ENCODE results near the gene CCL3.
"Not testable (repeated sequence)": the region's sequence is repeated elsewhere in the genome, so short reads cannot be mapped to it uniquely, and the experiment has no call there.

CCL3 gene

DNA sequence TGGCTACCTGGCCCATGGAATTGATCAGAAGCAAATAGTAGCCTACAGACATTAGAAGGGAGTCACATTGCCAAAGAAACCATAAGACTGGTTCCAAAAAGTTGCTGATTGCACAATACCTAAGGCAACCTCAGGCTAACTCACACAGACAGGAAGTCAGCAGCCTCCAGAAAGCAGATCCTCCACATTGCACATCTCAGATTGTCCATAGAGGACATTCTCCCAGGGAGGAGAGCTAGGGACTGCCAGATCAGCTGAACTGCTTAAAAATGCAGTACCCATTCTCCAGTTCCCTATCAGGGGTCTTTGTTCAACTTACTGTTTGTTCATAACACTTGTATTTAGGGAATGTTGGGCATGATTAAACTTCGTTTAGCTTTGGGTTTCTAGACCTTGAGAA lies 4.2 kb downstream of the CCL3 start:
- no peak for TF ChIP-seq CTCF (conservative IDR thresholded peaks at IDR 0.05)
- H3K27ac ChIP-seq = no peak overlapping the region; the same call in 1 of the 2 replicates

GRCh38 chr17:36083691-36084090 lies 6.3 kb downstream of the CCL3 start:
- H3K27ac ChIP-seq = peak overlapping the region; percentile 47; the same call in 1 of the 2 replicates

- H3K27ac ChIP-seq = not testable (repeated sequence)
Observed at GRCh38 chr17:36082482-36083120, 7.3 kb downstream of the CCL3 start.

DNA sequence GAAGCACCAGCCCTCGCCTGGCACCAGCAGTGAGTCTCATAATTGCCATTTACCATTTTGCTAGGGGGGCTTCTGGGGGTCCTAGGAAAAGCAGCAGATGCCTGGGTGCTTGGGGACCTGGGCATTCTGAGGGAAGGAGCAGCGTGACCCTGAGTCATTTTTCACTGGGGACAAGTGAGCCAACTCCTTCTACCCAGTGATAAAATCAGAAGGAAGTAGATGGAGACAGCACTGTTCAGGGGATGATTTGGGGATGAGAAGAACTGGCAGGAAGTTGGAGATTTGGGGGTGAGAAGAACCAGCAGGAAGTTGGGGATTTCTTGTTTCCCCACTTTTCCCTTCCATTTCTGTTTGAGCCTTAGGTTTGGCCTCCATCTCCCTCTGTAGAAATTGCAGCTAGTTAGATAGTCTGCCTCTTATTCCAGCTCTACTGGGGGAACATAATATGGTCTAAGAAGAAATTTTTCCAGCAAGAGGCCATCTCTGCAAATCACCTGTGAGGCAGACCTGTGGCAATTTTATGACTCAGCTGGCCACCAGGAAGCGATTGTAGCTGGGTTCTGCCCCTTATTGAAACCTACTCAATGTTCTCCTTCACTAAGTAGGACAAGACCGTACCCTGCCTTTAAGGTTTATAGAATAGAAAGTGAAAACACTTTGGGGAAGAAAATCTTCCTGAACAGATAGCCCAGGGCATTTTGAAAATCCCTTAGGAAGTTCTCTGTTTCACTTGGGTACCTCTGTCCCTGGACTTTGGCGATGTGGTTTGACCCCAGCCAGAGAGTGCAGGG lies 8.1 kb downstream of the CCL3 start:
- H3K27ac ChIP-seq = not testable (repeated sequence)

- TF ChIP-seq CTCF (conservative IDR thresholded peaks at IDR 0.05) = no peak
Observed at GRCh38 chr17:36074365-36074764, 15.6 kb downstream of the CCL3 start.

GRCh38 chr17:36072431-36073121 lies 17.4 kb downstream of the CCL3 start:
- H3K27ac ChIP-seq = no peak overlapping the region
- TF ChIP-seq CTCF (conservative IDR thresholded peaks at IDR 0.05) = peak; percentile 59

More at GRCh38 chr17:36074365-36074764, 15.6 kb downstream of the CCL3 start:
- no peak overlapping the region for H3K27ac ChIP-seq

DNA sequence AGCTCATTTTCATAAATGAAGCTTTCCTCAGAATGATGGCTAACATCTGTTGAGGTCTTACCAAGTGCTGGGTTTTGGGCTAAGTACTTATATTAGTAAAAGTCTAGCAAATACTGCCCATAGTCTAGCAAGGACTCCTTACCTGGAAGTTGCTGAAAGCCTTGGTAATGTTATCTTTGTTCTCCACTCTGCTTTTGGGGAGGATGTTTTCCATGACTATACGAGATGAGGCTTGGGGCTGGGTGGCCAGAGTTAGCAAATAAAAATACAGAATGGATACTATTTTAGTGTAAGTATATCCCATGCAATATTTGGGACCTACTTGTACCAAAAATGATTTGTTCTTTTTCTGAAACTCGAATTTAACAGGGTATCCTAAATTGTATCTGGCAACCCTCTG lies 18.2 kb downstream of the CCL3 start:
- H3K27ac ChIP-seq = no peak overlapping the region
- no peak for TF ChIP-seq CTCF (conservative IDR thresholded peaks at IDR 0.05)

DNA sequence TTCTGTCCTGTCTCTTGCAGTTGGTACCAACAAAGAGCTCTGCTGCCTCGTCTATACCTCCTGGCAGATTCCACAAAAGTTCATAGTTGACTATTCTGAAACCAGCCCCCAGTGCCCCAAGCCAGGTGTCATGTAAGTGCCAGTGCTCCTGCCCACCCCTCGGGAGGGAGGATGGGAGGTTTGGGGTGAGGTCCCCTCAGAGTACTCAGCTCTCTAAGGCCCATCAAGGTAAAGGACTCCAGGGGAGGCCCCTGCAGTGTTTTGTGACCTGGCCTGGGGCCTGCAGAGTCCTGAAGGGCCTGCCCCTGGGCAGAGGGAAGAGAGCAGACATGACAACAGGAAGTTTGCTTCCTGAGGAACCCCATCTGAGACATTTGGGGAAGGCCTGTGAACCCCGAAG lies 19.5 kb downstream of the CCL3 start:
- TF ChIP-seq CTCF (conservative IDR thresholded peaks at IDR 0.05) = no peak
- H3K27ac ChIP-seq = no peak overlapping the region

GRCh38 chr17:36069136-36069535 lies 20.8 kb downstream of the CCL3 start:
- no peak for TF ChIP-seq CTCF (conservative IDR thresholded peaks at IDR 0.05)
- H3K27ac ChIP-seq = no peak overlapping the region
